Uterus (tissue), 4 donors: Measurements from ENCODE around the gene APOBEC4. TPM values are rescaled to one million over a fixed set of nuclear protein-coding genes. Genes with fewer than 3 reads are reported as not detected.

Experiments used
- DNase-seq, 2 donors: peaks; one replicate each; pipeline ENCODE4 v3.0.0-alpha.2; 2019 to 2020
- H3K27ac ChIP-seq, 2 donors: fragments of 200-600 bp; sonication (generic); 1 replicate in 1 of 2; 2 replicates in 1 of 2; pipeline ENCODE4 v1.5.1; 2016 to 2018
- H3K27me3 ChIP-seq, 2 donors: fragments of 200-600 bp; sonication (generic); one replicate each; pipeline ENCODE4 v1.5.1; 2018 to 2019; ENCODE audit warnings: control low read depth in 1 of 2
- H3K36me3 ChIP-seq, 2 donors: fragments of 200-600 bp; sonication (generic); one replicate each; pipeline ENCODE4 v1.5.1; 2019; ENCODE audit warnings: control low read depth in 1 of 2
- H3K4me1 ChIP-seq, 2 donors: fragments of 200-600 bp; sonication (generic); one replicate each; pipeline ENCODE4 v1.5.1; 2018 to 2019; ENCODE audit warnings: control low read depth in 1 of 2
- H3K4me3 ChIP-seq, 2 donors: fragments of 200-600 bp; sonication (generic); 1 replicate in 1 of 2; 2 replicates in 1 of 2; pipeline ENCODE4 v1.5.1; 2018 to 2019; ENCODE audit warnings: mild to moderate bottlenecking in 1 of 2
- H3K9me3 ChIP-seq, 2 donors: fragments of 200-600 bp; sonication (generic); one replicate each; pipeline ENCODE4 v1.5.1; 2019; ENCODE audit warnings: control low read depth in 1 of 2
- POLR2A ChIP-seq, 2 donors: fragments of 450-650 bp; IDR thresholded peaks; one replicate each; pipeline ENCODE4 v1.6.1; 2016; ENCODE audit warnings: antibody characterized with exemption in 2 of 2, mild to moderate bottlenecking in 1 of 2, moderate library complexity in 1 of 2
- intact Hi-C: fragments of 100-400 bp; cut with DNase I; formaldehyde crosslinking; loops from one replicate; pipeline ENCODE4 v1.15.1; 2023; ENCODE audit warnings: low total_unique reads
- total RNA-seq, 4 donors: library from RNA; depleted of rRNA in 3 of 4; stranded (reverse); fragments of >200 nt in 3 of 4; gene quantifications; one replicate each; pipeline versions ENCODE4 v1.1.0 to v1.2.4, GENCODE V29; 2014 to 2023
- TF ChIP-seq, protein P1 (sequence below), 4 experiments: fragments of 200-600 bp in 2 of 4; fragments of 450-650 bp in 2 of 4; sonication (generic) in 2 of 4; IDR thresholded peaks; one replicate each; pipeline ENCODE4 v1.5.1; 2016 to 2019; ENCODE audit warnings: antibody characterized with exemption in 4 of 4, mild to moderate bottlenecking in 2 of 4, moderate library complexity in 1 of 4
- donor health status: DM: yes; HTN: yes; CAD: no.

The APOBEC4 gene
- total RNA-seq, 4 donors from 2014 or later = 0.40 to 0.76 TPM; not detected in 2

DNA sequence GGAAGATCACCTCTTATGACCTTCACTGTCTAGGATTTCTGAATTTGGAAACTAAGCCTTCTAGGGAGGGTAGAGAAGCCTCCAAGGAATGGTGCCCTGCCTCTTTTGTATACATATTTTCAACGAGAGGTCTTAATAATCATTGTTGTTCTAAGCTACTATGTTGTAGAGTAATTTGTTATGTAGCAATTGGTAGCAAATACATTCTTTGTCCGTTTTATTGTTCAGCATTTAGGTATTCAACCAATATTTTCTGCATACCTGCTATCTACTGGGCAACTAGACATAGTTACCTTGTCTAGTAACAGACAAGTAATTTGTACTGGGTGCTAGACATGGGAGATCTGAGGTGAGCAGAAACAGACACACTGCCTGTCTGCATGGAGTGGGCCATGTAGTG lies 42.1 kb downstream of the APOBEC4 start:
- Histone ChIP-seq H3K36me3 (no peaks in the 10 kb centered on the region), H3K9me3 (no peaks in the 10 kb centered on the region), H3K4me1 (peaks cover 0 to 8% of the 10 kb centered on the region in 2 donors), H3K27me3 (no peaks in the 10 kb centered on the region), H3K27ac (no peak overlapping the region), H3K4me3 (no peak overlapping the region)
- no peak for DNase-seq
- TF ChIP-seq POLR2A (IDR thresholded peaks at IDR 0.05) = no peak
- TF ChIP-seq, protein P1, sequence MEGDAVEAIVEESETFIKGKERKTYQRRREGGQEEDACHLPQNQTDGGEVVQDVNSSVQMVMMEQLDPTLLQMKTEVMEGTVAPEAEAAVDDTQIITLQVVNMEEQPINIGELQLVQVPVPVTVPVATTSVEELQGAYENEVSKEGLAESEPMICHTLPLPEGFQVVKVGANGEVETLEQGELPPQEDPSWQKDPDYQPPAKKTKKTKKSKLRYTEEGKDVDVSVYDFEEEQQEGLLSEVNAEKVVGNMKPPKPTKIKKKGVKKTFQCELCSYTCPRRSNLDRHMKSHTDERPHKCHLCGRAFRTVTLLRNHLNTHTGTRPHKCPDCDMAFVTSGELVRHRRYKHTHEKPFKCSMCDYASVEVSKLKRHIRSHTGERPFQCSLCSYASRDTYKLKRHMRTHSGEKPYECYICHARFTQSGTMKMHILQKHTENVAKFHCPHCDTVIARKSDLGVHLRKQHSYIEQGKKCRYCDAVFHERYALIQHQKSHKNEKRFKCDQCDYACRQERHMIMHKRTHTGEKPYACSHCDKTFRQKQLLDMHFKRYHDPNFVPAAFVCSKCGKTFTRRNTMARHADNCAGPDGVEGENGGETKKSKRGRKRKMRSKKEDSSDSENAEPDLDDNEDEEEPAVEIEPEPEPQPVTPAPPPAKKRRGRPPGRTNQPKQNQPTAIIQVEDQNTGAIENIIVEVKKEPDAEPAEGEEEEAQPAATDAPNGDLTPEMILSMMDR (IDR thresholded peaks at IDR 0.05) = no peak
- intact Hi-C loops = no loop called here

DNA sequence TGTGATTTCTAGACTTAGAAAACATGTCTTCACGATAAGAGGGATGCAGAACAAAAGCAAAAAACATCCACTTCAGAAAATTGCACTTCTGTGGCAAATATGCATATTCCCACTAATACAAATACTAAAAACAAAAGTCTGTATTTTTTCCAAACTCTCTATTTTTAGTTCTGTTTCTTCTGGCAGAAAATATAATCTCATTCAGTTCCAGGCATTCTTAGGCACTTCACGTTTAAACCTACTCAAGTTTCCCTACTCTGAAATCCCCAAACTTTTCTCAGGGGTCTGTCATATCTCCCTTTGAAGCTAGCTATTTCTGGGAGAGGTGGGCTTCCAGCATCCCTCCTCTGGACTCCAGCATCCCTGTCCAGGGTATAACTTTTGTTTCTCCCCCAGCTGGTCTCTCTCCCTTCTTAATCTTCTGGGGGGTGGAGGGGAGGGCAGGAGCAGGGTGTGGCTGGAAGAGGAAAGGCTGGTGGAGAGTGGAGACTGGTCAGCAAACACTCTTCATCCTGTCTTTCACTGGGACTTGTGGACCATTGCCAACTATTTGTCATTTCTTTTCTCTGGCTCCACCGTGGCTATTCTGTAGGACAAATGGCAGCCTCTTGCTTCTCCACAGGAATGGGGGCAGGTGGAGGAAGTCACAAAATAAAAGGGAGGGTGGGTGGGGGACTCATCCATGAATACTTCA lies 43.2 kb downstream of the APOBEC4 start:
- Histone ChIP-seq H3K4me1 (peaks cover 0 to 8% of the 10 kb centered on the region in 2 donors), H3K4me3 (no peak overlapping the region)
- intact Hi-C loops = no loop called here

DNA sequence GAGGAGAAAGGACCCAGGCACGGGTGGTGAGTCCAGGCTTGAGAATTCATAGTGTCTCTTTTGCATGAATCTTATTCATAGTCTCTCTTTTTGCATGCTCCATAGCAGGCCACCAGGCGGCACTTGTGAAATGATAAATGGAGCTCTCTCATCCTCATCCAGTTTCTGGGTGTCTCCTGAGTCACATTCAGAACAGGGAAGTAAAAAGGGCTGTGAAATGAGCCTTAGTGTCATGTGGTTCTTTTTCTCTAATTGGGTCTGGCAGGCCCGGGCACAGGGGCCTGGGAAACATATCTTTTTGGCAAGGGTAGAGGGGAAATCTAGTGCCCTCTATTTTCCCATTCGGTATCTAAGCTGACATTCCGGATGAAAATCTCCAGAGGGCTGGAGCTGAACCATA lies 43.8 kb downstream of the APOBEC4 start:
- Histone ChIP-seq H3K36me3 (no peaks in the 10 kb centered on the region), H3K27ac (peak overlapping the region; percentile 59 to 80), H3K27me3 (no peaks in the 10 kb centered on the region), H3K9me3 (no peaks in the 10 kb centered on the region), H3K4me3 (no peak overlapping the region), H3K4me1 (peaks cover 0 to 8% of the 10 kb centered on the region in 2 donors)
- DNase-seq = peak; percentile 60 to 65
- TF ChIP-seq POLR2A (IDR thresholded peaks at IDR 0.05) = no peak
- TF ChIP-seq, protein P1 (IDR thresholded peaks at IDR 0.05) = peak; percentile 44 to 65 (median 60)
- intact Hi-C loops = no loop called here

More for the DNA sequence above, 43.2 kb downstream of the APOBEC4 start:
- no peaks in the 10 kb centered on the region for H3K36me3 ChIP-seq
- H3K9me3 ChIP-seq = no peaks in the 10 kb centered on the region
- H3K27me3 ChIP-seq = no peaks in the 10 kb centered on the region
- no peak for TF ChIP-seq POLR2A (IDR thresholded peaks at IDR 0.05)
- TF ChIP-seq, protein P1 (IDR thresholded peaks at IDR 0.05) = no peak
- no peak for DNase-seq
- H3K27ac ChIP-seq = peak overlapping the region; percentile 59 to 80

DNA sequence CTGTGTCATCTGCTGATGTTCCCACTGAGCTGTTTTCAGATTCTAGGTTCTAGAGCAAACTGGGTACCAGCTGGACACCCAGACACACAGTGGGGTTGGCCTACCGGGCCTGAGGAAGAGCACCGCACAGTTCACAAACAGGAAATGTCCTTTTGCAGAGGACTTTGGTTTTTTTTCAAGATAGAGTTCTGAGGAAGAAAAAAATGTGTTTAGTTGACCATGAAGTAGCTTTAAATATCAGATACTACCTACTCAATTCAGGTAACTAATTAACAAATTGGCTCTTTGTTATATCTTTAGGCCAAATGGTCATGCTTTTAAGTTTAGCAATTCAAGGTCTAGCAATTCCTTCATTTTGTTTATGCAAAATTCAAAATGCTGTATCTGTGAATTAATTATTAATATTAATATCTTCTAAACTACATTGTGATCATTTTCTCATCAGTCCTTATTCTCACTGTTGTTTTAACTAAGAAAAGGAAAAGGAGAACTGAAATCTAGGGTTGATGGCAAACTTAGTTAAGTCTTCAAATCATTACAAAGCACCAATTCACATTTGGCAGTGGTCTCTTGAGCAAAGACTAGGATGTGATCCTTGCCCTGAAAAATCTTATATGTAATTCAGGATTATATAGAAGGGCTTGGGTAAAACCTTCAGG lies 45.7 kb downstream of the APOBEC4 start:
- H3K27ac ChIP-seq = no peak overlapping the region
- intact Hi-C loops = no loop called here
- no peaks in the 10 kb centered on the region for H3K36me3 ChIP-seq
- DNase-seq = no peak
- TF ChIP-seq, protein P1 (IDR thresholded peaks at IDR 0.05) = no peak
- no peak for TF ChIP-seq POLR2A (IDR thresholded peaks at IDR 0.05)
- peaks cover 0 to 8% of the 10 kb centered on the region in 2 donors for H3K4me1 ChIP-seq
- H3K9me3 ChIP-seq = no peaks in the 10 kb centered on the region
- no peaks in the 10 kb centered on the region for H3K27me3 ChIP-seq
- no peak overlapping the region for H3K4me3 ChIP-seq

DNA sequence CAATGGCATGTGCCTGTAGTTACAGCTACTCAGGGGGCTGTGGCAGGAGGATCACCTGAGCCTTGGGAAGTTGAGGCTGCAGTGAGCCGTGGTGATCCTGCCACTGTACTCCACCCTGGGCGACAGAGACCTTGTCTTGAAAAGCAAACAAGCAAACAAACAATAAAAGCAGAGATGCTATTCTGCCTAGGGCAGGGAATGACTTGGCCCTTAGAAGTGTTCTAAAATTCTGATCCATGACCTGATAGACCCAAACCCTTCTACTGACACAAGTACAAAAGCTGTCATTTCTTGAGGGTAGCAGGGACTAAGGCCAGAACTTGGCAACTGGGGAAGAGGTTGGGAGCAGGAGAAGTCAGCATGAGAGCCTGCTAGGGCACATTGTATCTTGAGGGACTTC lies 47.2 kb downstream of the APOBEC4 start:
- Histone ChIP-seq H3K4me3 (no peak overlapping the region), H3K36me3 (no peaks in the 10 kb centered on the region), H3K27me3 (no peaks in the 10 kb centered on the region), H3K4me1 (peaks cover 0 to 8% of the 10 kb centered on the region in 2 donors), H3K27ac (no peak overlapping the region), H3K9me3 (no peaks in the 10 kb centered on the region)
- intact Hi-C loops = no loop called here
- TF ChIP-seq, protein P1 (IDR thresholded peaks at IDR 0.05) = no peak
- TF ChIP-seq POLR2A (IDR thresholded peaks at IDR 0.05) = no peak
- DNase-seq = no peak
